IPS DF 19.7 (cell line): Measurements from ENCODE around the gene PSMA2.
"Not testable (repeated sequence)": the region's sequence is repeated elsewhere in the genome, so short reads cannot be mapped to it uniquely, and the experiment has no call there.

Experiments used
- DNase-seq: peaks from one replicate; pipeline ENCODE4 v3.0.0-alpha.2; 2013; ENCODE audit warnings: low read depth, low spot score

The PSMA2 gene

GRCh38 chr7:42907316-42907715, 24.7 kb downstream of the PSMA2 start:
- DNase-seq, result no peak

DNA sequence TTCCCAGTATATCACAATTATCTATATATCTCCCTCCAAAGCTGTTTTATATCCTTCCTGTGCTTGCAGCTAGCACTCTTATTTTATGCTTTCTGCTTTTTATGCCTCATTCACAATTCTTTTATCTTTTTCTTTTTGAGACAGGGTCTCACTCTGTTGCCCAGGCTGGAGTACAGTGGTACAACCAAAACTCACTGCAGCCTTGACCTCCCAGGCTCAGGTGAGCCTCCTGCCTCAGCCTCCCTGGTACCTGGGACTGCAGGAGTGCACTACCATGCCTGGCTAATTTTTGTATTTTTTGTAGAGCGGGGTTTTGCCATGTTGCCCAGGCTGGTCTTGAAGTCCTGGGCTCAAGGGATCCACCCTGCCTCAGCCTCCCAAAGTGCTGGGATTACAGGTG, 25.8 kb downstream of the PSMA2 start:
- no peak for DNase-seq

DNA sequence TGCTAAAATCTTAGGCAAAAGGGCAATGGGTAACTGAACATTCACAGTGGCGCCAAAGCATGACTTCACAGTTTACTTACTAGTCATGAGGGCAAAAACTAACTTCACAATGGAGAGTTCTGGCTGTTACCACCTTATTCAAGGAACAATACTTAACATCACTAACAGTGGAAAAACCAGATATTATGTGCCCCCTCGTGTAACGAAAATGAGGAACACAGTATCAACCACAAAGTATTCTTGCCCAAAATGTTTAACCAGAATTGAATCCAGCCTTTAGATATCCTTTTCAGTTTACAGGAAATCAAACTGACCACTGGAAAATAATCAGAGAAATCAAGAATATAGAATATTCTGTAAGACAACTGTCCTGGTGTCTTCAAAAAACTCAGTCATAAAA, 29.6 kb downstream of the PSMA2 start:
- no peak for DNase-seq

- DNase-seq, result no peak
Measured at GRCh38 chr7:42900842-42901241, 31.1 kb downstream of the PSMA2 start.

DNA sequence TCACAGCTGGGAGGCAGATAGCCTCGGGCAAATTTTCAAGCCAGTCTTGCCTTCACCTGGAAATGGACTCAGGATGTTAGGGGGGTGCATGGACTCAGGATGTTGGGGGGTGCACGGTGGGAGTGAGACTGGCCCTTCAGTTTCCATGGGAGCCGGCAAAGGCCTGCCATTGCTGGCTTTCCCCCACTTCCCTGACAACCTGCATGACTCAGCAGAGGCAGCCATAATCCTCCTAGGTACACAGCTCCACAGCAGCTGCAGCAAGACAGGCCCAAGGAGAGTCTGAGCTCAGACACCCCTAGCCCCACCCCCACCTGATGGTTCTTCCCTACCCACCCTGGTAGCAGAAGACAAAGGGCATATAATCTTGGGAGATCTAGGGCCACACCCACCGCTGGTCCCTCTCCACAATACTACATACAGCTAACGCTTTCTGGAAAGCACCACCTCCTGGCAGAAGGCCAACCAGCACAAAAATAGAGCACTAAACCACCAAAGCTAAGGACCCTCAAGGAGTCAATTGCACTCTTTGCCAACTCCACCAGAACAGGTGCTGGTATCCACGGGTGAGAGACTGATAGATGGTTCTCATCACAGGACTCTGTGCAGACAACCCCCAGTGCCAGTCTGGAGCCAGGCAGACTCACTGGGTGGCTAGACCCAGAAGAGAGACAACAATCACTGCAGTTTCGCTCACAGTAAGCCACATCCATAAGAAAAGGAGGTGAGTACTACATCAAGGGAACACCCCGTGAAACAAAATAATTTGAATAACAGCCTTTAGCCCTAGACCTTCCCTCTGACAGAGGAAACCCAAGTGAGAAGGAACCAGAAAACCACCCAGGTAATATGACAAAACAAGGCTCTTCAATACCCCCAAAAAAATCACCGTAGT, 38.4 kb downstream of the PSMA2 start:
- DNase-seq, result no peak

DNA sequence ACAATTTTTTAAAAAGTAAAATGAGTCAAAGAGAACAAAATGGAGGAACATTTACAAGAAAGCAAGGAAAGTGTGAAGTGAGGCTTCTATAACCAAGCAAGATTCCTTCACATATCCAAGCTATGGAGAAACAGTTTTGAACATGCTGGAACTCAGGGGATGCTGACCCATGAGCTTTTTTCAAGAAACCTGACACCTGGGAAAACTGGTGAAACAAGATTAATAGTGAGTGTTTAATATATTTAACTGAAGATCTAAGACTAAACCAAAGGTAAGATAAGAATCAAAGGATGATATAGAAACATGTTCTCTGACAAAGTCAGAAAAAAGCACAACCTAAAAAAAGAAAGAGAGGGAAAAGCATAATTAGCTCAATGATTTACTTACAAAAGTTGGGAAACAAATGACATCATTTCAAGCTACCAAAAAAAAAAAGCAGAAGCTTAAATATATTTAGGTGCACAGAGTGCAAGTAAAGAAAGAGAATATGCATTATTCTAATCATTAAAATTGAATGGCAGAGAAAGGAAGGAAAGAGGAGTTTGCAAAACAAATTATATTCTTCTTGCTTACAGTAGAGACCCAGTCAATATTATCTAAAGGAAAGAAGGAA, 45.0 kb downstream of the PSMA2 start:
- no peak for DNase-seq

GRCh38 chr7:42886129-42886528, 45.8 kb downstream of the PSMA2 start:
- DNase-seq, result no peak

DNA sequence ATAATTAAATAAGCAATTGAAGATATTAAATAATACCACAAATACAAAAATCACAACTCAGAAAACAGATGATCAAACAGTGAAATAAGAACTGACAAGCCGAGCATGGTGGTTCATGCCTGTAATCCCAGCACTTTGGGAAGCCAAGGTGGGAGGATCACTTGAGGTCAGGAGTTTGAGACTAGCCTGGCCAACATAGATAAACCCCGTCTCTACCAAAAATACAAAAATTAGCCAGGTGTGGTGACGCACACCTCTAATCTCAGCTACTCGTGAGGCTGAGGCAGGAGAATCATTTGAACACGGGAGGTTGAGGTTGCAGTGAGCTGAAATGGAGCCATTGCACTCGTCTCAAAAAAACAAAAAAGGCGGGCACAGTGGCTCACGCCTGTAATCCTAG, 46.8 kb downstream of the PSMA2 start:
- DNase-seq, result not testable (repeated sequence)

- no peak for DNase-seq
Measured at GRCh38 chr7:42883950-42884349, 48.0 kb downstream of the PSMA2 start.

DNA sequence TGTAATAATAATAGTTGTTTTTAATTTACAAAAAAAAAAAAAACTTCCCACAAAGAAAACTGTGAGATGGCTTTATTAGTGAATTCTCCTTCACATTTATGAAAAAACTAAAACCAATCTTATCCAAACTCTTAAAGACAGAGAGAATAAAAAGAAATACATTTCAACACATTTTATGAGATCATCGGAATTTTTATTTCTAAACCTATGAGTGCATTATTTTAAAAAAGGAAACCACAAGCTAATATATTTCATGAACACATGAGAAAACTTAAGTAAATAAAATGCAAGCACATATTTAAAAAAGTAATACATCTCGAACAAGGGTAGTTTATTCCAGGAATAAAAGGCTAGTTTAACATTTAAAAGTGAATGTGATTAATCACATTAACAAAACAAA, 51.6 kb downstream of the PSMA2 start:
- no peak for DNase-seq

GRCh38 chr7:42878303-42878702, 53.7 kb downstream of the PSMA2 start:
- no peak for DNase-seq

- DNase-seq, result no peak
Measured at GRCh38 chr7:42877862-42878261, 54.1 kb downstream of the PSMA2 start.

GRCh38 chr7:42876182-42877068, 55.5 kb downstream of the PSMA2 start:
- DNase-seq, result no peak

DNA sequence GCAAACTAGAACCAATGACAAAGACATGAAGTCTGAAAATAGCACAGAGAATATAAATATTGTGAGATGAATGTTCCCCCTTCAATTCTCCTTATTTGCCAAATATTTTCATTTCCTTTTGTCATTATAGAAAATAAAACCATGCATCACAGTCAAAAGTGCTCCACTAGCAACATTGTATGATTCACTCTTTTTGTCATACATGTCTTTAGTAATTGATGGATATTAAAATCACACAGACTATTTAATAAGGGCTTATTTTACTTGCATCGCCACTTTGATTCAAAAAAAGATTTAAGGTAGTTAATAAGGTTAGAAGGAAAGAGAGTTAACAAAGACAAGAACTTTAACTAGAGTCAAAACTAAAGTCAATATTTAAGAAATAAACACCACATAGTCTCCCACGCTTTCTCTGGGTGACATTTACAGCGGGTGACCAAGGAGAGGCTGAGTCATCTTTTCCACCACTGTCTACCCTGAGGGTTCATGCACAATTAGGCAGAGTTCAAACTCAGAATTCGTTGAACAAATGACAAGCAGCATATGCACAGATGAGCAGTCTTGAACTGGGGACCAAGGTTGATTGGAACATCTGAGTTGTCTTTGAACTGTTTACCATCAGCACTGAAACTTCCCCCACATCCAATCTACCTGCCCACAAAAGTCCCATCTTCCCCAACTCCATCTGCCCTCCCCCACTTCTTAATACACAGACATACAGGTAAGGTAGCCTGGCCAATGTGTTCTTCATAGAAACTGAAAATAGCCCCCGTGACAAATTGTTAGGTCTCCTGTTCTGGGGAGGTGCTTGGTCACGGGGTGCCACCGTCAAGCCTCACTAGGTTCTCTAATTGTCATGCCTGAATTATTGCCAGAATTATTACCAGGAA, 62.6 kb downstream of the PSMA2 start:
- DNase-seq, result no peak

- DNase-seq, result no peak
Measured at GRCh38 chr7:42868480-42868879, 63.5 kb downstream of the PSMA2 start.
